Spleen (tissue), 7 donors: ENCODE measurements around the gene LRRC49.

ENCODE experiments used
- CTCF ChIP-seq, 11 experiments: fragments of 200-600 bp in 7 of 11; fragments of 450-650 bp in 4 of 11; sonication (generic) in 4 of 11; IDR thresholded peaks in 8 of 11; conservative IDR thresholded peaks in 3 of 11; 1 replicate in 7 of 11; 2 replicates in 4 of 11; pipeline versions ENCODE4 v1.4.0 to v1.8.0; 2016 to 2021; ENCODE audit warnings: antibody characterized with exemption in 11 of 11, inconsistent platforms in 4 of 11, mild to moderate bottlenecking in 1 of 11
- POLR2A ChIP-seq, 3 donors: fragments of 450-650 bp; IDR thresholded peaks; one replicate each; pipeline ENCODE4 v1.5.1; 2017; ENCODE audit warnings: antibody characterized with exemption in 3 of 3, mild to moderate bottlenecking in 1 of 3
- donor health status: DM: no; HTN: no; CAD: no; lungs with moderate emphysema.
- donor health status: DM: no; HTN: no; CAD: no.
- donor health status: DM: no; HTN: no; CAD: no.

GRCh38 chr15:70853318-70853972 is 39.2 kb upstream of the LRRC49 start:
- TF ChIP-seq POLR2A (IDR thresholded peaks at IDR 0.05) (no peak), CTCF (IDR thresholded peaks at IDR 0.05 in 8 of 11, conservative IDR thresholded peaks at IDR 0.05 in 3 of 11) (no peak)
